ENCODE data around the gene TMEM89. TPM values are rescaled to one million over a fixed set of nuclear protein-coding genes. Genes with fewer than 3 reads are reported as not detected.

Gene TMEM89
- total and polyA plus RNA-seq, 2 experiments from 2014 or later: not detected

GRCh38 chr3:48633256-48633655 lies 11.7 kb upstream of the TMEM89 start:
- DNase-seq (ENCODE audit: low spot score): no peak
- peaks cover 11% of the 10 kb centered on the region for H3K27me3 Mint-ChIP-seq (ENCODE audit: insufficient read depth, low read depth, poor library complexity)
- no peak overlapping the region for H3K4me2 ChIP-seq
- H3K4me3 ChIP-seq: no peak overlapping the region
- H3K36me3 ChIP-seq (ENCODE audit: insufficient read depth): peaks cover 6% of the 10 kb centered on the region; the same call in 1 of the 2 replicates
- no peak overlapping the region for H3K27ac Mint-ChIP-seq
- no peak overlapping the region for H2AFZ ChIP-seq
- peaks cover 5% of the 10 kb centered on the region for H4K20me1 ChIP-seq (replicated peaks; ENCODE audit: insufficient read depth)
- no peaks in the 10 kb centered on the region for H3K9me3 Mint-ChIP-seq
- H3K27me3 ChIP-seq (ENCODE audit: insufficient read depth): no peaks in the 10 kb centered on the region
- no peaks in the 10 kb centered on the region for H3K9me2 ChIP-seq (ENCODE audit: insufficient read depth)
- peaks cover 32% of the 10 kb centered on the region for H3K4me1 Mint-ChIP-seq
- no peak for ATAC-seq
- H3K4me1 ChIP-seq (ENCODE audit: insufficient read depth): peaks cover 12% of the 10 kb centered on the region
- peaks cover 3% of the 10 kb centered on the region; the same call in 1 of the 2 replicates for H3F3A ChIP-seq (replicated peaks; ENCODE audit: low read depth)
- H3K27ac ChIP-seq (ENCODE audit: low read depth): no peak overlapping the region
- peaks cover 10% of the 10 kb centered on the region for H3K79me2 ChIP-seq (replicated peaks; ENCODE audit: insufficient read depth)
- TF ChIP-seq ZNF114 (CRISPR knock-in tag; IDR thresholded peaks at IDR 0.05): no peak
- no peak for TF ChIP-seq CTCF (conservative IDR thresholded peaks at IDR 0.05; ENCODE audit: low read depth in 2 of 2)
- no peak for TF ChIP-seq EZH2phosphoT487 (IDR thresholded peaks at IDR 0.05; ENCODE audit: unreplicated experiment)
- no peak for TF ChIP-seq ETS1 (IDR thresholded peaks at IDR 0.05)
- peaks cover 43% of the 10 kb centered on the region for H3K36me3 Mint-ChIP-seq (ENCODE audit: low read depth)
- peak overlapping the region; percentile 89; the same call in 1 of the 3 replicates for H3K4me3 Mint-ChIP-seq

GRCh38 chr3:48631516-48632448 lies 10.2 kb upstream of the TMEM89 start:
- Mint-ChIP-seq H3K9me3 (no peaks in the 10 kb centered on the region), H3K4me1 (peaks cover 17% of the 10 kb centered on the region)
- TF ChIP-seq REST (IDR thresholded peaks at IDR 0.05; ENCODE audit: unreplicated experiment) (no peak), POLR2AphosphoS5 (IDR thresholded peaks at IDR 0.05; ENCODE audit: low read depth) (no peak), ZNF114 (CRISPR knock-in tag; IDR thresholded peaks at IDR 0.05) (no peak), NANOG (IDR thresholded peaks at IDR 0.05; ENCODE audit: borderline replicate concordance) (no peak), EZH2 (IDR thresholded peaks at IDR 0.05; ENCODE audit: low read depth, unreplicated experiment) (no peak), CTCF (conservative IDR thresholded peaks at IDR 0.05; ENCODE audit: low read depth in 2 of 2) (no peak), JUNB (IDR thresholded peaks at IDR 0.05; ENCODE audit: unreplicated experiment) (no peak), ZNF331 (CRISPR knock-in tag; IDR thresholded peaks at IDR 0.05; ENCODE audit: low read depth) (no peak), EZH2phosphoT487 (IDR thresholded peaks at IDR 0.05; ENCODE audit: unreplicated experiment) (no peak)

More at GRCh38 chr3:48631516-48632448, 10.2 kb upstream of the TMEM89 start:
- H3K4me2 ChIP-seq: no peak overlapping the region
- no peak overlapping the region for H2AFZ ChIP-seq
- peaks cover 5% of the 10 kb centered on the region for H4K20me1 ChIP-seq (replicated peaks; ENCODE audit: insufficient read depth)
- H3K27me3 Mint-ChIP-seq (ENCODE audit: insufficient read depth, low read depth, poor library complexity): peaks cover 9% of the 10 kb centered on the region
- no peak overlapping the region for H3K27ac ChIP-seq (ENCODE audit: low read depth)
- peaks cover 3% of the 10 kb centered on the region; the same call in 1 of the 2 replicates for H3F3A ChIP-seq (replicated peaks; ENCODE audit: low read depth)
- no peaks in the 10 kb centered on the region for H3K9me2 ChIP-seq (ENCODE audit: insufficient read depth)
- peaks cover 11% of the 10 kb centered on the region; the same call in 1 of the 2 replicates for H3K36me3 ChIP-seq (ENCODE audit: insufficient read depth)
- H3K4me3 ChIP-seq: no peak overlapping the region
- H3K27ac Mint-ChIP-seq: no peak overlapping the region
- ATAC-seq (no peak), DNase-seq (ENCODE audit: low spot score) (no peak)
- H3K4me3 Mint-ChIP-seq: no peak overlapping the region
- H3K36me3 Mint-ChIP-seq (ENCODE audit: low read depth): peaks cover 53% of the 10 kb centered on the region
- H3K79me2 ChIP-seq (replicated peaks; ENCODE audit: insufficient read depth): peaks cover 10% of the 10 kb centered on the region
- H3K4me1 ChIP-seq (ENCODE audit: insufficient read depth): peaks cover 7% of the 10 kb centered on the region
- H3K27me3 ChIP-seq (ENCODE audit: insufficient read depth): no peaks in the 10 kb centered on the region

Measured in GM23338 (cell line).